DMS153 (cell line): ENCODE data around the gene C21orf58.

ENCODE experiments used
- DNase-seq: peaks from one replicate; lab custom pipeline; 2025; lab: John Stamatoyannopoulos, UW

The C21orf58 gene

DNA sequence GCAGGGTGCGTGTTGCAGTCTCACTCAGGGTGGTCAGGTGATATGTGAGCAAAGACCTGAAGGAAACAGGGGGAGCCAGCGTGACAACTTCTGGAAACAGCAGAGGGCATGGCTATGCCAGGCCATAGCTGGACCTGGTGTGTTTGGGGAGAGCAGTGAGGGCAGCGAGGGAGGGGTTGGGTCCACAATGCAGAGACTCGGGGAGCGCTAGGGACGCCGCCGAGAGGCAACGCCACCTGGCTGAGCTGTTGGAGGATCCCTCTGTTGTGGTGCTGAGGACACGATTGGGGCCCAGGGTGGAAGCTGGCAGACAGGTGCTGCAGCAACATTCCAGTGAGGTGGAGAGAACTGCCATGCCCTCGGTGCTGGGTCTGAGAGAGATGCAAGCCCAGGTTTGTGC, 68.5 kb downstream of the C21orf58 start:
- no peak for DNase-seq

DNA sequence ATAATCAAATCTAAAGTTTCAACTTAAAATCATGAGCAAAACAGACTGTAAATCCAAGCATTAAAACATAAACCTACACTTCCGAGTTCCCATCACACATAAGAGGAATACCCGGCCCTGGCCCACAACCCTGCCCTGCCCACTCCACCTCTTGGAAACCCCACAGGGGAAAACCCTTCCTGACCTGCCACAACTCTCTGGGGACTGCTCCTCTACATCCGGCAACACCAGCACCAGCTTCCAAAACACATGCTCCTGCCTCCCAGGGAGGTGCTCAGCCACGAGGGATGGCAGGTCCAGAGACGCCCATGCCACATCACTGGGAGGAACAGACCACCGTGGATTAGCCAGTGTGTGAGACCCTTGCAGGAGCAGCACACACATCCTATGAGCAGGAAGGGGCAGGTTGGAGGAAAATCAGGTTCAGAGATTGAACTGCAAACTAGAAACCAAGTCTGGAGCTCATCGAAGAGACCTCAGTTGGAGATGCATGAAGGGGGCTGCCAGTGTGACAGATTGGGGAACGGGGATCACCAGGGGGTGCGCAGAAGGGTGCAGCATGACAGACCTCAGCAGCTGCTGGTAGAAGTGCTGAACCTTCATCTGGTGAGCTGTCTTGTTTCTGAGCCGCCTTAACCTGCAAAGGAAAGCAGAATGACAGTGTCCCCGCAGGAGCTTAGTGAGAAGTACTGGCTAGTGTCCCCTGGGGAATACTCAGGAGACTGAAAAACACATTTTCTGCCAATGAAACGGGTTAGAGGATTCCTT, 69.3 kb downstream of the C21orf58 start:
- no peak for DNase-seq

DNA sequence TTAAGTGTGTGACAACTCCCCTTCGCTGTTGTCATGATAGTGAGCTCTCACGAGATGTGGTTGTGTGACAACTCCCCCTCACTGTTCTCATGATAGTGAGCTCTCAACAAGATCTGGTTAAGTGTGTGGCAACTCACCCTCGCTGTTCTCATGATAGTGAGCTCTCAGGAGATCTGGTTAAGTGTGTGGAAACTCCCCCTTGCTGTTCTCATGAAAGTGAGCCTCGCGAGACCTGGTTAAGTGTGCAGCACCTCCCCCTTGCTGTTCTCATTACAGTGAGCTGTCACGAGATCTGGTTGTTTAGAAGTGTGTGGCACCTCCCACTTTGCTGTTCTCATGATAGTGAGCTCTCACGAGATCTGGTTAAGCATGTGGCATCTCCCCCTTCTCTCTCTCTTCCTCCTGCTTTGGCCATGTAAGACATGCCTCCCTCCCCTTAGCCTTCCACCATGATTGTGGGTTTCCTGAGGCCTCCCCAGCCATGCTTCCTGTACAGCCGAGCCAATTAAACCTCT, 70.0 kb downstream of the C21orf58 start:
- no peak for DNase-seq

- DNase-seq, result no peak
Observed at GRCh38 chr21:46252840-46253239, 70.8 kb downstream of the C21orf58 start.
